ENCODE measurements around the gene SLC49A3.

SLC49A3 gene

GRCh38 chr4:666822-667544 lies 22.0 kb downstream of the SLC49A3 start:
- no peak for DNase-seq (ENCODE audit: low read depth in 1 of 2, low spot score in 1 of 2)

GRCh38 chr4:666436-666810 lies 22.5 kb downstream of the SLC49A3 start:
- DNase-seq (ENCODE audit: low read depth in 1 of 2, low spot score in 1 of 2): no peak

GRCh38 chr4:665751-666435 lies 23.1 kb downstream of the SLC49A3 start:
- no peak for DNase-seq (ENCODE audit: low read depth in 1 of 2, low spot score in 1 of 2)

- no peak for DNase-seq (ENCODE audit: low read depth in 1 of 2, low spot score in 1 of 2)
These were observed 23.6 kb downstream of the SLC49A3 start for GRCh38 chr4:665381-665750.

- DNase-seq (ENCODE audit: low read depth in 1 of 2, low spot score in 1 of 2): no peak
These were observed 24.2 kb downstream of the SLC49A3 start for GRCh38 chr4:664713-665231.

GRCh38 chr4:663438-664428 lies 25.2 kb downstream of the SLC49A3 start:
- peak; percentile 53 to 65 for DNase-seq (ENCODE audit: low read depth in 1 of 2, low spot score in 1 of 2)

GRCh38 chr4:663046-663437 lies 25.9 kb downstream of the SLC49A3 start:
- no peak for DNase-seq (ENCODE audit: low read depth in 1 of 2, low spot score in 1 of 2)

- DNase-seq (ENCODE audit: low read depth in 1 of 2, low spot score in 1 of 2): no peak
These were observed 26.8 kb downstream of the SLC49A3 start for GRCh38 chr4:661881-662761.

- DNase-seq (ENCODE audit: low read depth in 1 of 2, low spot score in 1 of 2): no peak
These were observed 27.7 kb downstream of the SLC49A3 start for GRCh38 chr4:661231-661630.

GRCh38 chr4:660401-660800 lies 28.6 kb downstream of the SLC49A3 start:
- no peak for DNase-seq (ENCODE audit: low read depth in 1 of 2, low spot score in 1 of 2)

- DNase-seq (ENCODE audit: low read depth in 1 of 2, low spot score in 1 of 2): no peak
These were observed 29.1 kb downstream of the SLC49A3 start for GRCh38 chr4:659851-660250.

GRCh38 chr4:658681-659667 lies 30.0 kb downstream of the SLC49A3 start:
- DNase-seq (ENCODE audit: low read depth in 1 of 2, low spot score in 1 of 2): no peak

GRCh38 chr4:657834-658667 lies 30.9 kb downstream of the SLC49A3 start:
- no peak for DNase-seq (ENCODE audit: low read depth in 1 of 2, low spot score in 1 of 2)

GRCh38 chr4:657338-657833 lies 31.6 kb downstream of the SLC49A3 start:
- DNase-seq (ENCODE audit: low read depth in 1 of 2, low spot score in 1 of 2): no peak

- DNase-seq (ENCODE audit: low read depth in 1 of 2, low spot score in 1 of 2): no peak
These were observed 32.3 kb downstream of the SLC49A3 start for GRCh38 chr4:656436-657337.

GRCh38 chr4:655464-656151 lies 33.3 kb downstream of the SLC49A3 start:
- no peak for DNase-seq (ENCODE audit: low read depth in 1 of 2, low spot score in 1 of 2)
